Neuronal stem cell (in vitro differentiated cells): Measurements from ENCODE around the gene MAPT.

Experiments
- DNase-seq: peaks from one replicate; pipeline ENCODE4 v3.0.0-alpha.2; 2013; ENCODE audit warnings: low spot score
- H2AFZ ChIP-seq: one replicate; pipeline ENCODE4 v1.6.1; 2013; ENCODE audit warnings: mild to moderate bottlenecking, low read length, inconsistent platforms
- H2AK5ac ChIP-seq: 2 replicates; pipeline ENCODE4 v1.6.1; 2013; ENCODE audit warnings: low read depth, mild to moderate bottlenecking, inconsistent platforms, low read length, moderate library complexity, mixed read lengths
- H2BK120ac ChIP-seq: 2 replicates; pipeline ENCODE4 v1.6.1; 2013; ENCODE audit warnings: low read depth, mild to moderate bottlenecking, inconsistent platforms, low read length, moderate library complexity, mixed read lengths
- H2BK12ac ChIP-seq: one replicate; pipeline ENCODE4 v1.6.1; 2013; ENCODE audit warnings: low read length, inconsistent platforms
- H2BK15ac ChIP-seq: 2 replicates; pipeline ENCODE4 v1.6.1; 2013; ENCODE audit warnings: mild to moderate bottlenecking, low read length, inconsistent platforms, mixed read lengths
- H2BK5ac ChIP-seq: one replicate; pipeline ENCODE4 v1.6.1; 2013; ENCODE audit warnings: inconsistent platforms, mild to moderate bottlenecking, low read length, moderate library complexity
- H3K14ac ChIP-seq: one replicate; pipeline ENCODE4 v1.6.1; 2013; ENCODE audit warnings: low read length, inconsistent platforms
- H3K18ac ChIP-seq: 2 replicates; pipeline ENCODE4 v1.6.1; 2013; ENCODE audit warnings: low read length, inconsistent platforms
- H3K23ac ChIP-seq: 2 replicates; pipeline ENCODE4 v1.6.1; 2013; ENCODE audit warnings: low read depth, mild to moderate bottlenecking, mixed read lengths, low read length, inconsistent platforms; ENCODE audit not compliant: poor library complexity
- H3K27ac ChIP-seq: replicated peaks from 3 replicates; pipeline ENCODE4 v1.5.1; 2013; ENCODE audit warnings: low read length, inconsistent platforms
- H3K27me3 ChIP-seq, 3 experiments: 2 replicates each; pipeline ENCODE4 v1.6.1; 2013; ENCODE audit warnings: low read length in 3 of 3, mild to moderate bottlenecking in 2 of 3, inconsistent platforms in 1 of 3, low read depth in 1 of 3, mixed read lengths in 1 of 3, moderate library complexity in 1 of 3; ENCODE audit not compliant: control insufficient read depth in 3 of 3, insufficient read depth in 3 of 3
- H3K36me3 ChIP-seq, 2 donors: replicated peaks in 1 of 2; 2 replicates each; pipeline ENCODE4 v1.6.1; 2013; ENCODE audit warnings: low read length in 2 of 2; ENCODE audit not compliant: control insufficient read depth in 2 of 2, insufficient read depth in 2 of 2
- H3K4ac ChIP-seq: 2 replicates; pipeline ENCODE4 v1.6.1; 2013; ENCODE audit warnings: inconsistent platforms, mild to moderate bottlenecking, low read length, moderate library complexity
- H3K4me1 ChIP-seq, 2 donors: 1 replicate in 1 of 2; 2 replicates in 1 of 2; pipeline ENCODE4 v1.6.1; 2013; ENCODE audit warnings: low read length in 2 of 2, low read depth in 1 of 2; ENCODE audit not compliant: control insufficient read depth in 2 of 2, insufficient read depth in 1 of 2
- H3K4me2 ChIP-seq: one replicate; pipeline ENCODE4 v1.6.1; 2013; ENCODE audit warnings: mild to moderate bottlenecking, low read length, inconsistent platforms; ENCODE audit not compliant: insufficient read depth, poor library complexity, severe bottlenecking
- H3K4me3 ChIP-seq, 2 donors: 2 replicates each; pipeline ENCODE4 v1.5.1; 2013; ENCODE audit warnings: low read length in 2 of 2, mild to moderate bottlenecking in 2 of 2, inconsistent platforms in 1 of 2, moderate library complexity in 1 of 2
- H3K79me1 ChIP-seq: one replicate; pipeline ENCODE4 v1.6.1; 2013; ENCODE audit warnings: low read depth, mild to moderate bottlenecking, inconsistent platforms, low read length, moderate library complexity
- H3K9ac ChIP-seq: one replicate; pipeline ENCODE4 v1.6.1; 2013; ENCODE audit warnings: mild to moderate bottlenecking, low read depth, low read length, inconsistent platforms; ENCODE audit not compliant: poor library complexity
- H3K9me3 ChIP-seq, 2 donors: replicated peaks in 1 of 2; 2 replicates each; pipeline versions ENCODE3 to v1.6.1; 2013; ENCODE audit warnings: low read length in 2 of 2, mild to moderate bottlenecking in 2 of 2, inconsistent platforms in 1 of 2, low read depth in 1 of 2, mixed read lengths in 1 of 2, moderate library complexity in 1 of 2; ENCODE audit not compliant: control insufficient read depth in 2 of 2, insufficient read depth in 1 of 2
- H4K8ac ChIP-seq: one replicate; pipeline ENCODE4 v1.6.1; 2013; ENCODE audit warnings: low read depth, mild to moderate bottlenecking, inconsistent platforms, low read length, moderate library complexity
- H4K91ac ChIP-seq: one replicate; pipeline ENCODE4 v1.6.1; 2013; ENCODE audit warnings: low read length, low read depth, mild to moderate bottlenecking, inconsistent platforms; ENCODE audit not compliant: poor library complexity
- WGBS, 2 donors: extraction: QIAGEN DNeasy Blood & Tissue Kit; methylation state at CpG; one replicate each; pipeline ENCODE4 v1.1.7; 2013; ENCODE audit warnings: missing lambda C conversion rate in 2 of 2, mixed read lengths in 1 of 2; ENCODE audit not compliant: insufficient read length in 2 of 2, insufficient replicate concordance in 1 of 2; ENCODE audit errors: extremely low coverage in 2 of 2; 5-methylcytosine and 5-hydroxymethylcytosine counted together

MAPT gene

DNA sequence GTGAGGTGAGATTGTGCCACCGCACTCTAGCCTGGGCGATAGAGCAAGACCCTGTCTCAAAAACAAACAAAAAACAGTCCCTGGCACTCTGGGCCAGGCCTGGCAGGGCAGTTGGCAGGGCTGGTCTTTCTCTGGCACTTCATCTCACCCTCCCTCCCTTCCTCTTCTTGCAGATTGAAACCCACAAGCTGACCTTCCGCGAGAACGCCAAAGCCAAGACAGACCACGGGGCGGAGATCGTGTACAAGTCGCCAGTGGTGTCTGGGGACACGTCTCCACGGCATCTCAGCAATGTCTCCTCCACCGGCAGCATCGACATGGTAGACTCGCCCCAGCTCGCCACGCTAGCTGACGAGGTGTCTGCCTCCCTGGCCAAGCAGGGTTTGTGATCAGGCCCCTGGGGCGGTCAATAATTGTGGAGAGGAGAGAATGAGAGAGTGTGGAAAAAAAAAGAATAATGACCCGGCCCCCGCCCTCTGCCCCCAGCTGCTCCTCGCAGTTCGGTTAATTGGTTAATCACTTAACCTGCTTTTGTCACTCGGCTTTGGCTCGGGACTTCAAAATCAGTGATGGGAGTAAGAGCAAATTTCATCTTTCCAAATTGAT lies 129.5 kb downstream of the MAPT start:
- no peak overlapping the region for H2AK5ac ChIP-seq
- no peak overlapping the region for H2BK15ac ChIP-seq
- no peak overlapping the region for H3K9ac ChIP-seq
- peak overlapping the region; percentile 44 for H3K23ac ChIP-seq
- H4K91ac ChIP-seq, result no peak overlapping the region
- H2AFZ ChIP-seq, result no peak overlapping the region
- no peak overlapping the region for H2BK5ac ChIP-seq
- H3K4me2 ChIP-seq, result no peak overlapping the region
- no peak for DNase-seq
- peaks cover 7 to 50% of the 10 kb centered on the region in 2 donors for H3K36me3 ChIP-seq
- no peak overlapping the region for H3K4ac ChIP-seq
- peak overlapping the region; percentile 74 for H3K18ac ChIP-seq
- H3K79me1 ChIP-seq, result no peaks in the 10 kb centered on the region
- no peak overlapping the region for H3K14ac ChIP-seq
- peaks cover 0 to 18% of the 10 kb centered on the region in 2 donors for H3K4me1 ChIP-seq
- no peak overlapping the region for H2BK12ac ChIP-seq
- H3K9me3 ChIP-seq, result peaks cover 0 to 2% of the 10 kb centered on the region in 2 donors
- H3K27ac ChIP-seq, result no peak overlapping the region
- no peak overlapping the region for H3K4me3 ChIP-seq
- no peak overlapping the region for H2BK120ac ChIP-seq
- no peak overlapping the region for H4K8ac ChIP-seq
- no peaks in the 10 kb centered on the region for H3K27me3 ChIP-seq
- no CpG with 5 or more reads among the region's 24 CpGs for WGBS, 2 donors

DNA sequence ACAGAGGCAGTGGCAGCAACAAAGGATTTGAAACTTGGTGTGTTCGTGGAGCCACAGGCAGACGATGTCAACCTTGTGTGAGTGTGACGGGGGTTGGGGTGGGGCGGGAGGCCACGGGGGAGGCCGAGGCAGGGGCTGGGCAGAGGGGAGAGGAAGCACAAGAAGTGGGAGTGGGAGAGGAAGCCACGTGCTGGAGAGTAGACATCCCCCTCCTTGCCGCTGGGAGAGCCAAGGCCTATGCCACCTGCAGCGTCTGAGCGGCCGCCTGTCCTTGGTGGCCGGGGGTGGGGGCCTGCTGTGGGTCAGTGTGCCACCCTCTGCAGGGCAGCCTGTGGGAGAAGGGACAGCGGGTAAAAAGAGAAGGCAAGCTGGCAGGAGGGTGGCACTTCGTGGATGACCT lies 130.2 kb downstream of the MAPT start:
- Histone ChIP-seq H2BK120ac (no peak overlapping the region), H3K27me3 (no peaks in the 10 kb centered on the region), H2BK5ac (no peak overlapping the region), H3K9ac (peak overlapping the region; percentile 36), H3K23ac (no peak overlapping the region), H2AFZ (no peak overlapping the region), H2BK12ac (no peak overlapping the region), H3K18ac (peak overlapping the region; percentile 15), H3K14ac (no peak overlapping the region), H3K4me3 (no peak overlapping the region), H3K27ac (no peak overlapping the region), H2AK5ac (no peak overlapping the region), H3K9me3 (peaks cover 0 to 2% of the 10 kb centered on the region in 2 donors), H3K36me3 (peaks cover 7 to 57% of the 10 kb centered on the region in 2 donors), H3K79me1 (no peaks in the 10 kb centered on the region), H4K91ac (no peak overlapping the region), H4K8ac (no peak overlapping the region), H3K4me1 (peaks cover 0 to 20% of the 10 kb centered on the region in 2 donors), H3K4me2 (no peak overlapping the region), H2BK15ac (no peak overlapping the region), H3K4ac (no peak overlapping the region)
- no CpG with 5 or more reads among the region's 14 CpGs for whole genome bisulfite sequencing, 2 donors
- DNase-seq, result no peak

DNA sequence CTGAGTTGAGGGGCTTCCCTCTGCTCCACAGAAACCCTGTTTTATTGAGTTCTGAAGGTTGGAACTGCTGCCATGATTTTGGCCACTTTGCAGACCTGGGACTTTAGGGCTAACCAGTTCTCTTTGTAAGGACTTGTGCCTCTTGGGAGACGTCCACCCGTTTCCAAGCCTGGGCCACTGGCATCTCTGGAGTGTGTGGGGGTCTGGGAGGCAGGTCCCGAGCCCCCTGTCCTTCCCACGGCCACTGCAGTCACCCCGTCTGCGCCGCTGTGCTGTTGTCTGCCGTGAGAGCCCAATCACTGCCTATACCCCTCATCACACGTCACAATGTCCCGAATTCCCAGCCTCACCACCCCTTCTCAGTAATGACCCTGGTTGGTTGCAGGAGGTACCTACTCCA lies 130.7 kb downstream of the MAPT start:
- H3K36me3 ChIP-seq, result peaks cover 7 to 62% of the 10 kb centered on the region in 2 donors
- H2BK120ac ChIP-seq, result no peak overlapping the region
- H2AFZ ChIP-seq, result no peak overlapping the region
- H3K4me1 ChIP-seq, result peaks cover 0 to 20% of the 10 kb centered on the region in 2 donors
- no peak for DNase-seq
- H2BK15ac ChIP-seq, result no peak overlapping the region
- H3K79me1 ChIP-seq, result no peaks in the 10 kb centered on the region
- H3K9me3 ChIP-seq, result peaks cover 0 to 2% of the 10 kb centered on the region in 2 donors
- H3K27ac ChIP-seq, result no peak overlapping the region
- no peak overlapping the region for H2BK12ac ChIP-seq
- peak overlapping the region; percentile 56 for H3K23ac ChIP-seq
- no peak overlapping the region for H3K4me2 ChIP-seq
- H2BK5ac ChIP-seq, result no peak overlapping the region
- H3K27me3 ChIP-seq, result no peaks in the 10 kb centered on the region
- H4K91ac ChIP-seq, result no peak overlapping the region
- no peak overlapping the region for H4K8ac ChIP-seq
- WGBS, 2 donors, result no CpG with 5 or more reads among the region's 10 CpGs
- H3K14ac ChIP-seq, result no peak overlapping the region
- H3K9ac ChIP-seq, result no peak overlapping the region
- H3K18ac ChIP-seq, result no peak overlapping the region
- no peak overlapping the region for H3K4ac ChIP-seq
- H3K4me3 ChIP-seq, result no peak overlapping the region
- H2AK5ac ChIP-seq, result no peak overlapping the region

DNA sequence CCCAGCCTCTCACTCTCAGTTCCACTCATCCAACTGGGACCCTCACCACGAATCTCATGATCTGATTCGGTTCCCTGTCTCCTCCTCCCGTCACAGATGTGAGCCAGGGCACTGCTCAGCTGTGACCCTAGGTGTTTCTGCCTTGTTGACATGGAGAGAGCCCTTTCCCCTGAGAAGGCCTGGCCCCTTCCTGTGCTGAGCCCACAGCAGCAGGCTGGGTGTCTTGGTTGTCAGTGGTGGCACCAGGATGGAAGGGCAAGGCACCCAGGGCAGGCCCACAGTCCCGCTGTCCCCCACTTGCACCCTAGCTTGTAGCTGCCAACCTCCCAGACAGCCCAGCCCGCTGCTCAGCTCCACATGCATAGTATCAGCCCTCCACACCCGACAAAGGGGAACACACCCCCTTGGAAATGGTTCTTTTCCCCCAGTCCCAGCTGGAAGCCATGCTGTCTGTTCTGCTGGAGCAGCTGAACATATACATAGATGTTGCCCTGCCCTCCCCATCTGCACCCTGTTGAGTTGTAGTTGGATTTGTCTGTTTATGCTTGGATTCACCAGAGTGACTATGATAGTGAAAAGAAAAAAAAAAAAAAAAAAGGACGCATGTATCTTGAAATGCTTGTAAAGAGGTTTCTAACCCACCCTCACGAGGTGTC lies 131.3 kb downstream of the MAPT start:
- H2AK5ac ChIP-seq, result peak overlapping the region; percentile 42
- peak overlapping the region in 1 of 2 donors; percentile 17 for H3K4me3 ChIP-seq
- H3K9me3 ChIP-seq, result peaks cover 0 to 2% of the 10 kb centered on the region in 2 donors
- no peak overlapping the region for H2BK12ac ChIP-seq
- peak overlapping the region; percentile 44 for H3K18ac ChIP-seq
- no peaks in the 10 kb centered on the region for H3K27me3 ChIP-seq
- no peak overlapping the region for H2BK5ac ChIP-seq
- H3K36me3 ChIP-seq, result peaks cover 11 to 68% of the 10 kb centered on the region in 2 donors
- no peak overlapping the region for H3K4me2 ChIP-seq
- no CpG with 5 or more reads among the region's 8 CpGs for WGBS, 2 donors
- H3K79me1 ChIP-seq, result no peaks in the 10 kb centered on the region
- H3K9ac ChIP-seq, result peak overlapping the region; percentile 6
- no peak overlapping the region for H3K4ac ChIP-seq
- H4K8ac ChIP-seq, result no peak overlapping the region
- no peak for DNase-seq
- no peak overlapping the region for H2AFZ ChIP-seq
- peak overlapping the region; percentile 56 for H3K23ac ChIP-seq
- H2BK15ac ChIP-seq, result no peak overlapping the region
- H3K27ac ChIP-seq, result no peak overlapping the region
- H3K4me1 ChIP-seq, result peaks cover 0 to 20% of the 10 kb centered on the region in 2 donors
- H4K91ac ChIP-seq, result no peak overlapping the region
- H3K14ac ChIP-seq, result no peak overlapping the region
- H2BK120ac ChIP-seq, result no peak overlapping the region
